ENCODE measurements around the gene WWOX.

Gene WWOX

GRCh38 chr16:78768226-78768625, 668.8 kb downstream of the WWOX start:
- DNase-seq (ENCODE audit: low read depth): no peak

- no peak for DNase-seq (ENCODE audit: low read depth)
Measured at GRCh38 chr16:78768718-78769117, 669.3 kb downstream of the WWOX start.

GRCh38 chr16:78770353-78771091, 671.1 kb downstream of the WWOX start:
- DNase-seq (ENCODE audit: low read depth): peak; percentile 72

DNA sequence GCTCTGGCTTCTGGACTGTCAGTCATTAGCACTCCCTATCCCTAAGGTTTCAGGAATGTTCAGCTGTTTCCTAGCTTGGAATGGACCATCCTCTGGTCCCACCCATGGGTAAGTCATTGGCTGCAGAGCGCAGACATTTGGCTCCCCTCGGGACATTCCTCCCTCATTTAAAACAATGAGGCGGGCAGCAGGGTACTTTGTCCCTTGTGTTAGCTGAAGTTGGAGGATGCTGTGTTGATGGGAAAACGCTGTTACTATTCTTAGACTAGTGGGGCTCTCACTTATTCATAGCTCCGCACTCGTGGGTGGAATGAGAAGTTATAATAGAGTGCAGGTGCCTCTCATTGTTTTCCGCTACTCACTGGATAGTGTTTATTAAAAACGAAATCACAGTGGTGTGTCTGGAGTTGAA, 673.8 kb downstream of the WWOX start:
- DNase-seq (ENCODE audit: low read depth): no peak

DNA sequence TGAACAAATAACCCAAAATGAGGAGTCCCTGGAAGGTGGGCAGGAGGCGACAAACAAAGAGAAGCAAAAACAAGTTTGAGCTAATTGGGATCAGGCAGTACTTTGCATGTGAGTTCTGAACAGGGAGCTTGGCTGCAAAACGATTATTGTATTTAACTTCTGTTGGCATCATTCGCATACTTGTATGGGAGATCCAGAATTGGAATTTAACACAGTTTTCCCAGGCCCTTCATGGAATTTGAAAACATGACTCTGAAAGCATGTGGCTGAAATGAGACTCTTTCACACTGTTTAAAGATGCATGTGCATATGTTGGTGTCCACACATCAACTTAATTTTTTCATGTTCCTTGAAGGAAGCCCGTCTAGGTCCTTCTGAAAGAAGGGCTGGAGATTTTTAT, 674.3 kb downstream of the WWOX start:
- no peak for DNase-seq (ENCODE audit: low read depth)

DNA sequence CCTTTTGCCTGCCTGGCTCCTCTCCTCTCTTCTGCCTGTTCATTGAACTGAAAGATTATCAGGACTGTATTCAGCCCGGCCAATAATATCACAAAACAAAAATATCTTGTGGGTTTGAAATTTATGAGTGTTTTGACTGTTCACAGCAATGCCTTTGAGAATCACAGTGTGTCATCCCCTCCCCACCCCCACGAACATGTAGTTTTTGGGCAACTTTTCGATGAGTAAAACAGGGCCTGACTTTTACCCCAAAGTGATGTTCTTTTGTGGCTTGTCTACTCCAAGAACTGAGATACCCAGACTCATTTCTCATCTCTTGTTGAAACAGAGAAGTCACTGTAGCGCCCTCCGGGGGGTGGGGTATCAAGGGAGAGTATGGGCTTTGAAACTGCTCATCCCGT, 675.7 kb downstream of the WWOX start:
- DNase-seq (ENCODE audit: low read depth): peak; percentile 37

GRCh38 chr16:78778101-78779004, 678.9 kb downstream of the WWOX start:
- DNase-seq (ENCODE audit: low read depth): no peak

DNA sequence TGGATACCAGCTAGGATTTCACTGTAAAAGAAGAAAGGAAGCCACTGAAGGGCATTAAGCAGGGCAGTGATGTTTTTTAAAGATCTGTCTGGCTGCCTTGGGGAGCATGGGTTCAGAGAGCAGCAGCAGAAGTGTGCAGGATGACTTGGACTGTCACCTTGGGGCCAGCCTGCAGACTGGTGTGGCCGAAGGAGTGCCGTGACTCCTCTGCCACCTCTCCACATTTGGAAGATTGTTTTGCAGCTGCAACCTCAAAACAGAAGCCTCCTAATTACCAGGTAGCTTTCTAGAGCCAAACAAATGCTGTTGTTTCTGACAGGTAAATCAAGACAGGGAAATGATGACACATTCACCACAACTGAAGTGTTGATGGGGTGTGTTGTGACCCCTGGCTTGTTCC, 681.4 kb downstream of the WWOX start:
- DNase-seq (ENCODE audit: low read depth): no peak

- no peak for DNase-seq (ENCODE audit: low read depth)
Measured at GRCh38 chr16:78782572-78782971, 683.1 kb downstream of the WWOX start.

DNA sequence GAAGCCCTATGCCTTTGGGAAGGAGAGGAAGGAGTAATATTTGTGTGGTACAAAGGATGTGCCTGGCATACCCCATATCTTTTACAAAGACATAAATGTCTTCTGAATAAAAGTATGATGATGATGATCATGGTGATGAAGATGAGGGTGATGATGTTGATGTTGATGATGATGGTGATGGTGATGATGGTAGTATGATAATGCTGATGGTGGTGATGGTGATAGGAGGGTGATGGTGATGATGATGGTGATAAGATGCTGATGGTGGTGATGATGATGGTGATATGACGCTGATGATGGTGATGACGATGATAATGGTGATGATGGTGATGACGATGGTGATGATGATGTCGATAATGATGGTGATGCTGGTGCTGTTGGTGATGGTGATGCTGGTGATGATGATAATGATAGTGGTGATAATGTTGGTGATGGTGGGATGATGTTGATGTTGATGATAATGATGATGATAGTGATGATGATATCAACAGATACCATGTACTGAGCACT, 684.2 kb downstream of the WWOX start:
- no peak for DNase-seq (ENCODE audit: low read depth)

GRCh38 chr16:78784771-78785170, 685.3 kb downstream of the WWOX start:
- no peak for DNase-seq (ENCODE audit: low read depth)

DNA sequence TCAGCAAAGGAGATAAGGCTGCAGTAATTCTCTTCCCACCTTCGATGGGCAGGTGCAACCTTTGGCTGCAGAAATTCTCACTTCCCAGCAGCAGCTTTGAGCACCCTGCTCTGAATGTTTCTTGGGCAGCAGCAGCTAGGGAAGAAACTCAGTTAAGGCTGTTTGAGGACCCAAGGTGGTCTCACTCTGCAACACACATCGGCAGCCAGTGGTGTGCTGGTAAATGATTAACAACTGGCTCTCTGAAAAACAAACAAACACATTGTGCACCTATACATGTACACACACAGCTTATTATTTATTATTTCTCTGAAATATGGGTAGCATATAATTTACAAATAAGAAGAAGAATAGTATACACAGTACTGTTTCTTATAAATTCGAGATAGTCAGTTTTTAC, 685.8 kb downstream of the WWOX start:
- DNase-seq (ENCODE audit: low read depth): no peak

GRCh38 chr16:78786635-78787034, 687.2 kb downstream of the WWOX start:
- no peak for DNase-seq (ENCODE audit: low read depth)

DNA sequence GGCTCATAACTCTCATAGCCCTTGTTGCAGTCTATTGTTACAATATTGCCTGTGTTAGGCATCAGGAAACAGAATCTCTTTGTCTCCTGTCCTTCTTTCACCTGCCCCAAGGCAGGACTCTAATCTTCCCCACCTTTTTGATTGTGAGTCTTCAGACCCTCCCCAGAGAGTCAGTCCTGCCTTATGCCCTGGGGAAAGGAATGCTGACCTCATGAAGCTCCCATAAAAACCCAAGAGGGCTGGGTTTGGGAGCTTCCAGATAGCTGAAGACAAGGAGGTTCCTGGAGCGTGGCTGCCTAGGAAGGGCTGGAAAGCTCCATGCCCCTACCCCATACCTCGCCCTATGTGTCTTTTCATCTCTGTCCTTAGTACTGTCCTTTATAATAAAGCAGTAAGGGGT, 688.8 kb downstream of the WWOX start:
- no peak for DNase-seq (ENCODE audit: low read depth)

GRCh38 chr16:78788696-78789095, 689.2 kb downstream of the WWOX start:
- no peak for DNase-seq (ENCODE audit: low read depth)

DNA sequence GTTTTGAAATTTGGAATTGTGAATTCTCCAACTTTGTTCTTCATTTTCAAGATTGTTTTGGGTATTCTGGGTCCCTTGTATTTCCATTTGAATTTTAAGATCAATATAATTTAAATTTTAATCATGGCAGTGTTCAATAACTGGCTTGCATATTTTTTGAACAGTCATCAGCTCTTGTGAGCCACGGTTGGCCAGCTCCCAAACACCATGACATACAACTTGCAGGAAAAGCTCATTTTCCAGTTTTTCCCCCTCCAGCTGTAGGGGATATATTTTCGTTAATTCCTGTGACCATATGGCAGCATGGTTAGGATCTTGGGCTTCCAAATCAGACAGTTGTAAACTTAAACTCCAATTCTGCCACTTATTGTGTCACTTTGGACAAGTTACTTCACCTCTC, 690.1 kb downstream of the WWOX start:
- no peak for DNase-seq (ENCODE audit: low read depth)

GRCh38 chr16:78791011-78791410, 691.6 kb downstream of the WWOX start:
- no peak for DNase-seq (ENCODE audit: low read depth)

DNA sequence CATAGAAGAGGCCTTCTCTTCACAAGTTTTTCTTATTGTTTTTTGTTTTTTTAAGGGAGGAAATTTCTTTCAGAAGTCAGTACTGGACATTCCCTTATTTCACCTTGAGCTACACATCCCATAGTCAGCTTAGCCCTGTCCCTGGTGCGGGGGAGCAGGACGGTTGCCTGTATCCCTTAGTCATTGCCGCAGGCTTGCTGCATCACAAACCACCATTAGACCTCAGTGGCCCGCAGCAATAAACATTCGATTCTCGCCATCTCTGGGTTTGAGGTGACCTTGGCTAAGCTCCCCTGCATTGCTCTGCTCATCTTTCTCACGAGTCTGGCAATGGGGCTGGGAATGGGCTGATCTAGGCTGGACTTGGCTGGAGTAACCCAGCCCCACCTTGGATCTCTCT, 692.5 kb downstream of the WWOX start:
- no peak for DNase-seq (ENCODE audit: low read depth)

GRCh38 chr16:78792952-78793351, 693.5 kb downstream of the WWOX start:
- no peak for DNase-seq (ENCODE audit: low read depth)

DNA sequence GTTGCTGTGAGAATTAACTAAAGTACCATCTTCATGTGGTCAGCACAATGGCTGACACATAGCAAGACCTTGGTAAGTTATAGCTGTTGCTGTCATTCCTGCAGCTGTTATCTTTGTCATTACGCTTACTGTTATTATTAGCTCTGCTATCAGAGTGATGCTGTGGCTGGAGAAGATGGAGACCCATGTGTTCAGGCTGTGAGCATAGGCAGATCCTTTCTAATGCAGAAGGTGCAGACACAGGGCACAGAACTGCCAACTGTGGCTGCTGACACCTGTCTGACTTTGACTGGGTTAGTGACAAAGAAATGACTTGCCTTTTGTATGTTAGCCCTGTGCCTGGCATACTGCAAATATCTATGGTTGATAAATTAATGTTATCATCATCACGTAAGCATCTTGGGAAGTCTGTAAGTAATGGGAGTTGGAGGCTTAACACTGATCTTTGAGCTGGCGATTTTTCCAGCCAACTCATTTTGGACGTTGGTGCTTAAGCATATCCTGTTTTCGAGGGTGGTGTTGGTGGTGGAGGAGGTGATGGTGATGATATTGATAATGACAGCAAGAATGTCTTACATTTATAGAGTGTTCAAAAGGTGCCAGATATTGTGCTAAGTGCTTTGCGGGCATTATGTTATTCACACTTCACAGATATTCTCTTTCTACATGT, 695.3 kb downstream of the WWOX start:
- no peak for DNase-seq (ENCODE audit: low read depth)

DNA sequence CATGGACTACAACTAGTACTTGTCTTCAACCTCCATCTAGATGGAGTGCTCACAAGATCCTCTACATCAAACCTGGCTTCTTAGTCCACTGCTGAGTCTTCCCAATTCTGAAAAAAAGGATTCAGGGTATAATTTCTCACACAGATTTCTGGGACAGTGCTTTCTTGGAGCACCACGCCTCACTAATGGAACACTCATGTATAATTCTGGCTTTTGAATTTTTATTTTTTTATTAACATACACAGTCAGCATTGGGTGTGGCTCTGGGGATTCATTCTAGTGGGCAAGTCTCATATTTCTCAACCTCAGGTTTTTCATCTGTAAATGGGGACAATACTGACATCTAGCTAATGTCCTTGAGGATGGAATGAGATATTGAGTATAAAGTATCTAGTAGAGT, 696.0 kb downstream of the WWOX start:
- DNase-seq (ENCODE audit: low read depth): no peak

- DNase-seq (ENCODE audit: low read depth): no peak
Measured at GRCh38 chr16:78796221-78796866, 696.9 kb downstream of the WWOX start.

Measured in stimulated activated CD8-positive, alpha-beta memory T cell treated with anti-CD3 and anti-CD28 coated beads, Interleukin-7, amount 100 ng/mL, for 24 hours (primary cell).